Right renal cortex interstitium (tissue), 3 donors: ENCODE data around the gene PAF1. TPM values are rescaled to one million over a fixed set of nuclear protein-coding genes. Genes with fewer than 3 reads are reported as not detected.
A peak's percentile ranks its signal among the peaks of the same experiment; 100 is the strongest.

Experiments used
- DNase-seq, 3 donors: peaks; one replicate each; pipeline ENCODE4 v3.0.0-alpha.2; 2013; ENCODE audit warnings: low read depth in 3 of 3, low spot score in 2 of 3
- polyA plus RNA-seq, 3 donors: library from polyadenylated mRNA; unstranded; fragments of 120-200 nt; gene quantifications; one replicate each; pipeline ENCODE4 v1.2.1, GENCODE V29; 2013; ENCODE audit not compliant: insufficient read length in 3 of 3

The PAF1 gene
- polyA plus RNA-seq, result 10 to 100 TPM; 73.5 to 73.8 (median 73.6) TPM

GRCh38 chr19:39390751-39391437 lies at the start of gene PAF1, which contains the start of gene MED29:
Gene PAF1, minus strand, starts transcription at chr19:39391106. Its CDS starts 242 bp downstream, at chr19:39390864.
Gene MED29, plus strand, starts transcription at chr19:39391378. Its CDS starts 45 bp downstream, at chr19:39391423.
- DNase-seq, result peak; percentile 99 to 100 (median 99)

GRCh38 chr19:39438270-39438934 lies 47.5 kb upstream of the PAF1 start:
- DNase-seq, result no peak

GRCh38 chr19:39436350-39436716 lies 45.4 kb upstream of the PAF1 start:
- DNase-seq, result no peak

- DNase-seq, result peak; percentile 75 to 95 (median 87)
These were observed 44.8 kb upstream of the PAF1 start, which contains the start of gene RPS16 for GRCh38 chr19:39435499-39436349. Gene RPS16, minus strand, starts transcription at chr19:39435949. Its CDS starts 54 bp downstream, at chr19:39435895.

- DNase-seq, result no peak
These were observed 43.5 kb upstream of the PAF1 start for GRCh38 chr19:39434123-39435076.

- no peak for DNase-seq
These were observed 42.7 kb upstream of the PAF1 start for GRCh38 chr19:39433480-39434079.

- DNase-seq, result no peak
These were observed 41.7 kb upstream of the PAF1 start for GRCh38 chr19:39432677-39433025.

GRCh38 chr19:39430675-39431593 lies 40.0 kb upstream of the PAF1 start:
- no peak for DNase-seq

GRCh38 chr19:39428283-39429112 lies 37.6 kb upstream of the PAF1 start:
- no peak for DNase-seq

- DNase-seq, result no peak
These were observed 36.8 kb upstream of the PAF1 start for GRCh38 chr19:39427707-39428106.

- no peak for DNase-seq
These were observed 35.3 kb upstream of the PAF1 start for GRCh38 chr19:39426170-39426569.

GRCh38 chr19:39425744-39426143 lies 34.8 kb upstream of the PAF1 start:
- DNase-seq, result no peak

- DNase-seq, result no peak
These were observed 34.0 kb upstream of the PAF1 start for GRCh38 chr19:39424934-39425333.

- DNase-seq, result no peak
These were observed 32.6 kb upstream of the PAF1 start for GRCh38 chr19:39423258-39424086.

- DNase-seq, result no peak
These were observed 31.1 kb upstream of the PAF1 start for GRCh38 chr19:39422020-39422419.

GRCh38 chr19:39420769-39421168 lies 29.9 kb upstream of the PAF1 start:
- DNase-seq, result no peak

GRCh38 chr19:39419003-39419402 lies 28.1 kb upstream of the PAF1 start:
- DNase-seq, result no peak
